ENCODE data around the gene SORBS2.

Gene SORBS2

DNA sequence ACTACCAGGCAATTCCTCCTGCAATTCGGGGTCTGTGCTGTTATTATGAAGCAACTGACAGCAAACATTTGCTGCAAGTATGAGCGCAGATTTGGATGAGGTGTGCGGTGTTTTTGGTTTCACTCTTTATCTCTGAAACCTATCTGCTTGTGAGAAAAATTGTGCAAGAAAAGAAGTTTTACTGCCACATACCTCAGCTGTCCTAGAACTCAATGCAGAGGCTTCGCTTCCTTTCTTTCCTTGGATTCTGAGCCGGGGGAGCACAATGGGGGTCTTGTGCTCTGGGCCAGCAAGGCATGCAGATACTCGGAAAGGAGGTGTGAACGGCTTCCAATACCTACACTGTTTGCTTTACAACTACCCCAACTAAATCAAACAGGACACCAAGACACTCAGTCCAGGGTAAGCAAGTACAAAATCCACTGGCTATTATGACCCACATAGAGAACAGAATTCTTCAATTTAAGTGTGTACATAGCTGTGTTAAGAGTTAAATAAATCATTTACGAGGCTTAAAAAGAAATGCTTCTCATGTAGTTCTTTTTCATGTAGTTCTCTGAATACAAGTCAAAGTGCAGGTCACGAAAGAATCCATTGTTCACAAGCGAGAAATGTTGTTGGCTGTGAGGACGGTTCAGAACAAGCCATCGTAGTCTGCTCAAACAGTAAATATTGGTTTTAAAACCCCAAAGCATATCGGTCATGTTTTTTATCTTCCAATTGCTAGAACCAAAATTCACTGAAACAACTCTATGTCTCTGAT, 1.1 kb downstream of the SORBS2 start:
- no peaks in the 10 kb centered on the region for H3K79me2 ChIP-seq (ENCODE audit: insufficient read depth, low read depth)
- no peak overlapping the region for H3K4me2 ChIP-seq
- no peaks in the 10 kb centered on the region for H3K36me3 ChIP-seq (ENCODE audit: insufficient read depth)
- no peak overlapping the region for H2AFZ ChIP-seq (ENCODE audit: low read depth)
- H3K4me1 ChIP-seq (ENCODE audit: low read depth, poor library complexity, severe bottlenecking), result no peaks in the 10 kb centered on the region
- TF ChIP-seq, protein P1, sequence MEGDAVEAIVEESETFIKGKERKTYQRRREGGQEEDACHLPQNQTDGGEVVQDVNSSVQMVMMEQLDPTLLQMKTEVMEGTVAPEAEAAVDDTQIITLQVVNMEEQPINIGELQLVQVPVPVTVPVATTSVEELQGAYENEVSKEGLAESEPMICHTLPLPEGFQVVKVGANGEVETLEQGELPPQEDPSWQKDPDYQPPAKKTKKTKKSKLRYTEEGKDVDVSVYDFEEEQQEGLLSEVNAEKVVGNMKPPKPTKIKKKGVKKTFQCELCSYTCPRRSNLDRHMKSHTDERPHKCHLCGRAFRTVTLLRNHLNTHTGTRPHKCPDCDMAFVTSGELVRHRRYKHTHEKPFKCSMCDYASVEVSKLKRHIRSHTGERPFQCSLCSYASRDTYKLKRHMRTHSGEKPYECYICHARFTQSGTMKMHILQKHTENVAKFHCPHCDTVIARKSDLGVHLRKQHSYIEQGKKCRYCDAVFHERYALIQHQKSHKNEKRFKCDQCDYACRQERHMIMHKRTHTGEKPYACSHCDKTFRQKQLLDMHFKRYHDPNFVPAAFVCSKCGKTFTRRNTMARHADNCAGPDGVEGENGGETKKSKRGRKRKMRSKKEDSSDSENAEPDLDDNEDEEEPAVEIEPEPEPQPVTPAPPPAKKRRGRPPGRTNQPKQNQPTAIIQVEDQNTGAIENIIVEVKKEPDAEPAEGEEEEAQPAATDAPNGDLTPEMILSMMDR (conservative IDR thresholded peaks at IDR 0.05; ENCODE audit: low read depth, low read length), result no peak
- H3K4me3 ChIP-seq (IDR thresholded peaks at IDR 0.05; ENCODE audit: insufficient read depth, low read depth, low read length), result no peak overlapping the region
- H4K20me1 ChIP-seq (ENCODE audit: insufficient read depth), result no peaks in the 10 kb centered on the region
- no peak overlapping the region for H3K9ac ChIP-seq
- H3K27me3 ChIP-seq (ENCODE audit: insufficient read depth, low read depth), result no peaks in the 10 kb centered on the region
- H3K27ac ChIP-seq, result no peak overlapping the region

DNA sequence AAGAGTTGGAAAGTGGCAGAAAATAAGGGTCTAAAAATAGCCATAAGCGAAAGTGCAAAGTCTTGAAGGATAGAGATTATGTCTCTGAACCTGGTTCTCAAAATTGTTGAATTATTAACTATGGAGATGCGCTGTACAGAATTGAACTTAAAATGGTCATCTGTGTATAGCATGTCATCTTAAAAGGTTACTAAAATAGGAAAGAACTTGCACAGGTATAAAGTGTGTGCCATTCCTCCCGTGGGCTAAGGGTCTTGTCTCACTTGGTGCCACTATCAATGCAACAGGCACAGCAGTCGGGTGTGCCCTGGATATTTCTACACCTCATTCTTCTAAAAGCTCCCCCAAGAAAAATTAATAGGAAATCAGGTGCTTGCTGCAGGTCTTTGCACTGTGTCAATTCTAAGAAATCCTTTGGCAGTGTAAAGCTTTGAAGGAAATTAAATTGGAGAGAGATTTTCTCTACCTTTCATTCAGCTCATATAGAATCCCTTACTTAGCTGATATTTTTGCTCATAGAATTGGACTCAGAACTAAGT, 2.4 kb downstream of the SORBS2 start:
- H3K27me3 ChIP-seq (ENCODE audit: insufficient read depth, low read depth), result no peaks in the 10 kb centered on the region
- H3K4me2 ChIP-seq, result no peak overlapping the region
- no peaks in the 10 kb centered on the region for H3K36me3 ChIP-seq (ENCODE audit: insufficient read depth)
- no peak overlapping the region for H2AFZ ChIP-seq (ENCODE audit: low read depth)
- H3K9ac ChIP-seq, result no peak overlapping the region
- no peak overlapping the region for H3K4me3 ChIP-seq (IDR thresholded peaks at IDR 0.05; ENCODE audit: insufficient read depth, low read depth, low read length)
- TF ChIP-seq, protein P1 (conservative IDR thresholded peaks at IDR 0.05; ENCODE audit: low read depth, low read length), result no peak
- no peak overlapping the region for H3K27ac ChIP-seq
- H3K4me1 ChIP-seq (ENCODE audit: low read depth, poor library complexity, severe bottlenecking), result no peaks in the 10 kb centered on the region
- H3K79me2 ChIP-seq (ENCODE audit: insufficient read depth, low read depth), result no peaks in the 10 kb centered on the region
- no peaks in the 10 kb centered on the region for H4K20me1 ChIP-seq (ENCODE audit: insufficient read depth)

DNA sequence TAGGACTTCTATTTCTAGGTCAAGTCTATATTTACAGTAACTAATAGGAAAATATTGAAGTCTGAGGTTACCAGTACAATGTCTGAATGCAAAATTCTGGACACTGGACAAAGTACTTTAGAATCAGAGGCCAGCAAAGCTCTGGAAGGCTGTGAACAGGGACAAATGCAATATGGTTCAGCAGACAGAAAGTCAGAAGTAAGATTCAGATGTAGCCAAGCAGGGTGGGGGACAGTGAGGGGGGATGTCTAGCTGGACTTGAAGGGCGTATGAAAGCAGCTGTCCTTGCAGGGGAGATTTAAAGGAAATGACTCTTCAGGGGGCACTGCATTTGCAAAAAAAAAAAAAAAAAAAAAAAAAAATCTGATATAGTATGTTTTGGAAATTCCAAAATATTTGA, 2.9 kb downstream of the SORBS2 start:
- Histone ChIP-seq H3K27ac (no peak overlapping the region), H3K36me3 (ENCODE audit: insufficient read depth) (no peaks in the 10 kb centered on the region), H3K79me2 (ENCODE audit: insufficient read depth, low read depth) (no peaks in the 10 kb centered on the region)

DNA sequence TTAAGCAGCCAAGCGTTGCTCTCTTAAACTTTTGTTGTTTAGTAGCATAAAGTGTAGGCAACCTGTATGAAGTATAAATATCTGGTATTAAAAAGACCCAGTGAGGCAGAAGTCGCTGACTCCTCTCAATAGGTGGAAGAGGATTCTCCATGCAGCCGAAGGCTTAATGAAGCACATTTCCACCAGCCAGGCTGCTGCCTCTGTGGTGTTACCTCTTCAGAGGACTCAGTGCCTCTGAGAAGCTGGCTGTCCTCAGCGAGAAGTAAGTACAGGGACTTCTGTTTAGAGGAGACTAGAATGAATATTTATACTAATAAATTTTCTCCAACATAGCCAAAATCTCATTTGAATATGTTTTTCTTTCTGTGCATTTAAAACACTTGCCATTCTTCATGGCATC, 6.0 kb downstream of the SORBS2 start:
- Histone ChIP-seq H3K27me3 (ENCODE audit: insufficient read depth, low read depth) (no peaks in the 10 kb centered on the region), H4K20me1 (ENCODE audit: insufficient read depth) (no peaks in the 10 kb centered on the region), H3K4me1 (ENCODE audit: low read depth, poor library complexity, severe bottlenecking) (no peaks in the 10 kb centered on the region), H2AFZ (ENCODE audit: low read depth) (no peak overlapping the region), H3K4me2 (no peak overlapping the region), H3K27ac (no peak overlapping the region), H3K9ac (no peak overlapping the region), H3K36me3 (ENCODE audit: insufficient read depth) (no peaks in the 10 kb centered on the region), H3K4me3 (IDR thresholded peaks at IDR 0.05; ENCODE audit: insufficient read depth, low read depth, low read length) (no peak overlapping the region), H3K79me2 (ENCODE audit: insufficient read depth, low read depth) (no peaks in the 10 kb centered on the region)
- TF ChIP-seq, protein P1 (conservative IDR thresholded peaks at IDR 0.05; ENCODE audit: low read depth, low read length), result no peak

More for the DNA sequence above, 2.9 kb downstream of the SORBS2 start:
- TF ChIP-seq, protein P1 (conservative IDR thresholded peaks at IDR 0.05; ENCODE audit: low read depth, low read length), result no peak
- H3K4me3 ChIP-seq (IDR thresholded peaks at IDR 0.05; ENCODE audit: insufficient read depth, low read depth, low read length), result no peak overlapping the region
- no peak overlapping the region for H3K9ac ChIP-seq
- no peak overlapping the region for H2AFZ ChIP-seq (ENCODE audit: low read depth)
- no peaks in the 10 kb centered on the region for H3K27me3 ChIP-seq (ENCODE audit: insufficient read depth, low read depth)
- no peaks in the 10 kb centered on the region for H4K20me1 ChIP-seq (ENCODE audit: insufficient read depth)
- no peak overlapping the region for H3K4me2 ChIP-seq
- H3K4me1 ChIP-seq (ENCODE audit: low read depth, poor library complexity, severe bottlenecking), result no peaks in the 10 kb centered on the region

All from KMS-11 (cell line).